HG03280 (cell line): ENCODE measurements around the gene UBE2D3.

Source experiments
- ATAC-seq: cut with Tn5 transposase; IDR thresholded peaks from one replicate; pipeline ENCODE4 v1.9.1; 2021; ENCODE audit warnings: mild to moderate bottlenecking, moderate library complexity; ENCODE audit not compliant: unreplicated experiment

The UBE2D3 gene

DNA sequence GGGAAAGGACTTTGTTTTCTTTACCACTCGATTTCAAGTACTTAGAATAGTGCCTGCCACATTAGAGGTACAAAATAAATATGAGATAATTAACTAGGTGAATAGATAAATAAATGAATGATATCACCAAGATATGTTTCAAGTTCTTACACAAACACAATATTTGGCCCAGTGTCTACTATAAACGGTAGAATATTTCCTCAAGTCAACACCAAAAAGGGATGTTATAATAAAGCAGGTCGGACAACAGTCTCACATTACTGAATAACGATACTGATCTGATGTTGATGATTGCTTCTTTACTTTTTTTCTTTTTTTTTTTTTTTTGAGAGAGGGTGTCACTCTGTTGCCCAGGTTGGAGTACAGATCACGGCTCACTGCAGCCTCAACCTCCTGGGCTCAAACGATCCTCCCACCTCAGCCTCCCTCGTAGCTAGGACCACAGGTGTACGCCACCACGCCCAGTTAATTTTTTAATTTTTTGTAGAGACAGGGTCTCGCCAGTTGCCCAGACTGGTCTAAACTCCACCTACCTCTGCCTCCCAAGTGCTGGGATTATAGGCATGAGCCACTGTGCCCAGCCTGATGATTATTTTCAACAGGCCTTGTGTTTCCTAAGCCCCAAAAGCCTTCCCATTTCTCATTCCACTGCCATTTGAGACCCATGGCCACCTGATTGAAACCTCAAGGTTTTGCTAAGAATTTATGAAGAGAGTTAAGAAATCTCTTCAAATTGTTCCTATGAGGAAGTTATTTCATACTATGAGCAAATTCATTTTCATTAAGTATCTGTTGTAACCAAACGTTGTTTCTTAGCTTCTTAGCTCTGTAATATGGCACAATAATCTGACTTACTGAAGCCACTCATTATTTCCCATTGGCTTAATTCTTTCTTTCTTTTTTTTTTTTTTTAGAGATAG is 68.8 kb downstream of the UBE2D3 start:
- no peak for ATAC-seq

DNA sequence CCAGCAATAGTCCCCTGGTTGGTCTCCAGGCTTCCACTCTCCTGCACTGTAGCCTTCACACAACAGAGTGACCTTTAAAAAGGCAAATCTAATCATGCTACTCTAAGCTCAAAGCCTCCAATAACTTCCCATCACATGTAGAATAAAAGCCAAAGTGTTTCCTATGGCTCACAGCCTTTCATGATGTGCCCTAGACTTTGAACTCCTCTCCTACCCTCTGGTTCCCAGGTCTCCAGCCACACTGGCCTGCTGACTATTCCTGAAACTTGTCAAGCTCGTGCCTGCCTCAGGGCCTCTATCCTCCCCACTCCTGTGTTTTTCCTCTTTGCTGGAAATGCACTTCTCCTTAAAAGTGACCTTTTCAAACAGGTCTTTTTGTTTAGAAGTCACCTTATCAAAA is 69.7 kb downstream of the UBE2D3 start:
- no peak for ATAC-seq

DNA sequence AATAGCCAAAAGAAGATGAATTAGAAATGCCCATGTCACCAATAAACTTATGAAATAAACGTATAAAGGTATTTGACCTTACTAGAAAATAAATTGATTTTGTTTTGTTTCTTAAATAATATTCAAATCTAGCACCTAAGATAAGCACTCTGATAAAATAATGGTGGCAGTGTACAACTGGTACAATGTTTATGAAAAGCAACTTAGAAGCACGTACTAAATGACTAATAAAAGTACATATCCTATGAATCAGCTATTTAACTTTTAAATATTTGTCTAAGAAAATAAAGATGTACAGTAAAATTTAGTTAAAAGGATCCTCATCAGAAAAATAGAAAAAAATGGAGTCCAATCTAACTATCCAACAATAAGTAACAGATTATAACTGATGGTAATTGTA is 73.3 kb downstream of the UBE2D3 start:
- no peak for ATAC-seq

DNA sequence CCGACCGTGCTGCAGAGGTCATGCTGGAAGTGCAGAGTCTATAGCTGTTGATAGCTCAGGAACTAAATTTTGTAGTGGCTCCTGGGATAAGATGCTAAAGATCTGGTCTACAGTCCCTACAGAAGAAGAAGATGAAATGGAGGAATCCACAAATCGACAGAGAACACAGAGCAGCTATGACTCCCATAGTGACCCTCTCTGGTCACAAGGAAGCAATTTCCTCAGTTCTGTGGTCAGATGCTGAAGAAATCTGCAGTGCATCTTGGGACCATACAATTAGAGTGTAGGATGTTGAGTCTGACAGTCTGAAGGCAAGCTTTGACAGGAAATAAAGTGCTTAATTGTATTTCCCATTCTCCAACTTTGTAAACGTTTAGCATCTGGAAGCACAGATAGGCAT is 75.4 kb downstream of the UBE2D3 start:
- ATAC-seq: no peak
